ENCODE measurements around the gene ARL6IP4.

ARL6IP4 gene

GRCh38 chr12:122969676-122970075 is 10.8 kb upstream of the ARL6IP4 start:
- no peak overlapping the region for H2AFZ ChIP-seq (ENCODE audit: low read length, unreplicated experiment)
- no peaks in the 10 kb centered on the region for H3K27me3 ChIP-seq (ENCODE audit: insufficient read depth, low read length)
- no peak overlapping the region for H3K4me3 ChIP-seq (ENCODE audit: low read depth, low read length)
- H3K79me2 ChIP-seq (ENCODE audit: control insufficient read depth, insufficient read depth, low read length, unreplicated experiment), result peaks cover 4% of the 10 kb centered on the region
- H3K4me1 ChIP-seq (ENCODE audit: control insufficient read depth, insufficient read depth, low read length, unreplicated experiment), result peaks cover 5% of the 10 kb centered on the region
- H3K36me3 ChIP-seq (ENCODE audit: insufficient read depth, low read length), result no peaks in the 10 kb centered on the region
- no peak overlapping the region for H3K27ac ChIP-seq (ENCODE audit: low read depth, low read length)

- Histone ChIP-seq H3K4me1 (ENCODE audit: control insufficient read depth, insufficient read depth, low read length, unreplicated experiment) (peaks cover 23% of the 10 kb centered on the region), H3K27me3 (ENCODE audit: insufficient read depth, low read length) (no peaks in the 10 kb centered on the region), H3K27ac (ENCODE audit: low read depth, low read length) (peak overlapping the region; percentile 94), H3K36me3 (ENCODE audit: insufficient read depth, low read length) (no peaks in the 10 kb centered on the region), H3K79me2 (ENCODE audit: control insufficient read depth, insufficient read depth, low read length, unreplicated experiment) (peaks cover 37% of the 10 kb centered on the region), H2AFZ (ENCODE audit: low read length, unreplicated experiment) (peak overlapping the region; percentile 99), H3K4me3 (ENCODE audit: low read depth, low read length) (peak overlapping the region; percentile 99)
Observed at GRCh38 chr12:122974274-122974891, 6.1 kb upstream of the ARL6IP4 start.

GRCh38 chr12:122974892-122975789 is 5.3 kb upstream of the ARL6IP4 start, which contains the start of gene OGFOD2:
TSS of gene OGFOD2 (plus strand) at chr12:122975244. CDS start at chr12:122975252, 8 bp downstream.
- Histone ChIP-seq H3K27ac (ENCODE audit: low read depth, low read length) (peak within 1 kb of the TSS; percentile 94), H3K4me1 (ENCODE audit: control insufficient read depth, insufficient read depth, low read length, unreplicated experiment) (peaks cover 29% of the 10 kb centered on the region), H2AFZ (ENCODE audit: low read length, unreplicated experiment) (peak within 1 kb of the TSS; percentile 99), H3K27me3 (ENCODE audit: insufficient read depth, low read length) (no peaks in the 10 kb centered on the region), H3K79me2 (ENCODE audit: control insufficient read depth, insufficient read depth, low read length, unreplicated experiment) (peaks cover 44% of the 10 kb centered on the region), H3K36me3 (ENCODE audit: insufficient read depth, low read length) (no peaks in the 10 kb centered on the region), H3K4me3 (ENCODE audit: low read depth, low read length) (peak within 1 kb of the TSS; percentile 99)

- H2AFZ ChIP-seq (ENCODE audit: low read length, unreplicated experiment), result peak overlapping the region; percentile 66
- peaks cover 29% of the 10 kb centered on the region for H3K4me1 ChIP-seq (ENCODE audit: control insufficient read depth, insufficient read depth, low read length, unreplicated experiment)
- H3K36me3 ChIP-seq (ENCODE audit: insufficient read depth, low read length), result no peaks in the 10 kb centered on the region
- H3K27ac ChIP-seq (ENCODE audit: low read depth, low read length), result peak overlapping the region; percentile 94
- H3K79me2 ChIP-seq (ENCODE audit: control insufficient read depth, insufficient read depth, low read length, unreplicated experiment), result peaks cover 52% of the 10 kb centered on the region
- H3K4me3 ChIP-seq (ENCODE audit: low read depth, low read length), result peak overlapping the region; percentile 99
- no peaks in the 10 kb centered on the region for H3K27me3 ChIP-seq (ENCODE audit: insufficient read depth, low read length)
Observed at GRCh38 chr12:122975790-122976647, 4.5 kb upstream of the ARL6IP4 start.

- Histone ChIP-seq H3K4me1 (ENCODE audit: control insufficient read depth, insufficient read depth, low read length, unreplicated experiment) (peaks cover 30% of the 10 kb centered on the region), H3K36me3 (ENCODE audit: insufficient read depth, low read length) (no peaks in the 10 kb centered on the region), H2AFZ (ENCODE audit: low read length, unreplicated experiment) (no peak overlapping the region), H3K27ac (ENCODE audit: low read depth, low read length) (peak overlapping the region; percentile 94; the same call in 1 of the 2 replicates), H3K79me2 (ENCODE audit: control insufficient read depth, insufficient read depth, low read length, unreplicated experiment) (peaks cover 58% of the 10 kb centered on the region), H3K4me3 (ENCODE audit: low read depth, low read length) (peak overlapping the region; percentile 99), H3K27me3 (ENCODE audit: insufficient read depth, low read length) (no peaks in the 10 kb centered on the region)
Observed at GRCh38 chr12:122976648-122976975, 3.9 kb upstream of the ARL6IP4 start.

- Histone ChIP-seq H3K4me1 (ENCODE audit: control insufficient read depth, insufficient read depth, low read length, unreplicated experiment) (peaks cover 36% of the 10 kb centered on the region), H3K27me3 (ENCODE audit: insufficient read depth, low read length) (no peaks in the 10 kb centered on the region), H3K4me3 (ENCODE audit: low read depth, low read length) (no peak overlapping the region; the same call in 1 of the 2 replicates), H2AFZ (ENCODE audit: low read length, unreplicated experiment) (no peak overlapping the region), H3K27ac (ENCODE audit: low read depth, low read length) (no peak overlapping the region), H3K36me3 (ENCODE audit: insufficient read depth, low read length) (no peaks in the 10 kb centered on the region), H3K79me2 (ENCODE audit: control insufficient read depth, insufficient read depth, low read length, unreplicated experiment) (peaks cover 63% of the 10 kb centered on the region)
Observed at GRCh38 chr12:122977153-122977552, 3.3 kb upstream of the ARL6IP4 start.

- no peaks in the 10 kb centered on the region for H3K36me3 ChIP-seq (ENCODE audit: insufficient read depth, low read length)
- H3K27ac ChIP-seq (ENCODE audit: low read depth, low read length), result no peak overlapping the region
Observed at GRCh38 chr12:122977655-122978392, 2.7 kb upstream of the ARL6IP4 start.

GRCh38 chr12:122978507-122978955 is 1.9 kb upstream of the ARL6IP4 start:
- peaks cover 77% of the 10 kb centered on the region for H3K79me2 ChIP-seq (ENCODE audit: control insufficient read depth, insufficient read depth, low read length, unreplicated experiment)
- no peaks in the 10 kb centered on the region for H3K36me3 ChIP-seq (ENCODE audit: insufficient read depth, low read length)
- H3K27ac ChIP-seq (ENCODE audit: low read depth, low read length), result no peak overlapping the region
- no peak overlapping the region for H2AFZ ChIP-seq (ENCODE audit: low read length, unreplicated experiment)
- peaks cover 49% of the 10 kb centered on the region for H3K4me1 ChIP-seq (ENCODE audit: control insufficient read depth, insufficient read depth, low read length, unreplicated experiment)
- H3K4me3 ChIP-seq (ENCODE audit: low read depth, low read length), result peak overlapping the region; percentile 96
- H3K27me3 ChIP-seq (ENCODE audit: insufficient read depth, low read length), result no peaks in the 10 kb centered on the region

More at GRCh38 chr12:122977655-122978392, 2.7 kb upstream of the ARL6IP4 start:
- Histone ChIP-seq H3K79me2 (ENCODE audit: control insufficient read depth, insufficient read depth, low read length, unreplicated experiment) (peaks cover 70% of the 10 kb centered on the region), H2AFZ (ENCODE audit: low read length, unreplicated experiment) (no peak overlapping the region), H3K4me1 (ENCODE audit: control insufficient read depth, insufficient read depth, low read length, unreplicated experiment) (peaks cover 42% of the 10 kb centered on the region), H3K27me3 (ENCODE audit: insufficient read depth, low read length) (no peaks in the 10 kb centered on the region), H3K4me3 (ENCODE audit: low read depth, low read length) (0 out of 2 replicates have a peak overlapping the region, but pooled peaks have one; percentile 96)

- Histone ChIP-seq H3K4me3 (ENCODE audit: low read depth, low read length) (peak overlapping the region; percentile 96), H2AFZ (ENCODE audit: low read length, unreplicated experiment) (peak overlapping the region; percentile 53), H3K36me3 (ENCODE audit: insufficient read depth, low read length) (no peaks in the 10 kb centered on the region), H3K79me2 (ENCODE audit: control insufficient read depth, insufficient read depth, low read length, unreplicated experiment) (peaks cover 77% of the 10 kb centered on the region), H3K4me1 (ENCODE audit: control insufficient read depth, insufficient read depth, low read length, unreplicated experiment) (peaks cover 57% of the 10 kb centered on the region), H3K27ac (ENCODE audit: low read depth, low read length) (peak overlapping the region; percentile 61), H3K27me3 (ENCODE audit: insufficient read depth, low read length) (no peaks in the 10 kb centered on the region)
Observed at GRCh38 chr12:122979001-122979907, 1.2 kb upstream of the ARL6IP4 start.
